Osteocyte (in vitro differentiated cells): ENCODE data around the gene NCOR2. TPM values are rescaled to one million over a fixed set of nuclear protein-coding genes. Genes with fewer than 3 reads are reported as not detected.

Experiments
- DNase-seq: peaks from one replicate; pipeline ENCODE4 v3.0.0; 2021; ENCODE audit warnings: mixed read lengths; ENCODE audit not compliant: unreplicated experiment; ENCODE audit errors: extremely low spot score
- H3K27ac Mint-ChIP-seq: one replicate; pipeline ENCODE4 v1.8.0; 2021; ENCODE audit warnings: mild to moderate bottlenecking, mixed read lengths; ENCODE audit not compliant: unreplicated experiment
- H3K27me3 Mint-ChIP-seq: one replicate; pipeline ENCODE4 v1.8.0; 2021; ENCODE audit warnings: mixed read lengths; ENCODE audit not compliant: unreplicated experiment
- H3K36me3 Mint-ChIP-seq: one replicate; pipeline ENCODE4 v1.8.0; 2021; ENCODE audit warnings: mixed read lengths; ENCODE audit not compliant: unreplicated experiment
- H3K4me1 Mint-ChIP-seq: one replicate; pipeline ENCODE4 v1.8.0; 2021; ENCODE audit warnings: mixed read lengths; ENCODE audit not compliant: unreplicated experiment
- H3K4me3 Mint-ChIP-seq: one replicate; pipeline ENCODE4 v1.8.0; 2021; ENCODE audit warnings: mild to moderate bottlenecking, moderate library complexity, mixed read lengths; ENCODE audit not compliant: unreplicated experiment
- H3K9me3 Mint-ChIP-seq: one replicate; pipeline ENCODE4 v1.8.0; 2021; ENCODE audit warnings: mixed read lengths; ENCODE audit not compliant: unreplicated experiment
- CTCF ChIP-seq: fragments of 200-600 bp; sonication (generic); IDR thresholded peaks from 2 replicates; pipeline ENCODE4 v1.5.0; 2021; ENCODE audit warnings: antibody characterized with exemption, mild to moderate bottlenecking, moderate library complexity
- total RNA-seq: library from RNA; stranded (reverse); gene quantifications from 2 replicates; pipeline ENCODE4 v1.2.1, GENCODE V29; 2021

Gene NCOR2
- total RNA-seq, 1 donor from 2014 or later, result 362 TPM

- H3K4me1 Mint-ChIP-seq, result peaks cover 54% of the 10 kb centered on the region
- TF ChIP-seq CTCF, result no peak
- H3K27me3 Mint-ChIP-seq, result no peaks in the 10 kb centered on the region
- no peak overlapping the region for H3K27ac Mint-ChIP-seq
- peaks cover 20% of the 10 kb centered on the region for H3K36me3 Mint-ChIP-seq
- DNase-seq, result no peak
- no peak overlapping the region for H3K4me3 Mint-ChIP-seq
- H3K9me3 Mint-ChIP-seq, result peaks cover 5% of the 10 kb centered on the region
Observed at GRCh38 chr12:124525927-124526692, 41.3 kb downstream of the NCOR2 start.

GRCh38 chr12:124525455-124525854 is 42.0 kb downstream of the NCOR2 start:
- no peak overlapping the region for H3K4me3 Mint-ChIP-seq
- H3K9me3 Mint-ChIP-seq, result peaks cover 5% of the 10 kb centered on the region
- TF ChIP-seq CTCF, result no peak
- H3K27ac Mint-ChIP-seq, result no peak overlapping the region
- H3K36me3 Mint-ChIP-seq, result peaks cover 20% of the 10 kb centered on the region
- no peak for DNase-seq
- peaks cover 50% of the 10 kb centered on the region for H3K4me1 Mint-ChIP-seq
- no peaks in the 10 kb centered on the region for H3K27me3 Mint-ChIP-seq

- Mint-ChIP-seq H3K9me3 (no peaks in the 10 kb centered on the region), H3K4me1 (peaks cover 58% of the 10 kb centered on the region), H3K36me3 (peaks cover 15% of the 10 kb centered on the region), H3K4me3 (no peak overlapping the region), H3K27ac (peak overlapping the region; percentile 66), H3K27me3 (no peaks in the 10 kb centered on the region)
- no peak for DNase-seq
- no peak for TF ChIP-seq CTCF
Observed at GRCh38 chr12:124524231-124524925, 43.0 kb downstream of the NCOR2 start.

GRCh38 chr12:124523071-124523470 is 44.3 kb downstream of the NCOR2 start:
- H3K4me1 Mint-ChIP-seq, result peaks cover 66% of the 10 kb centered on the region
- peaks cover 10% of the 10 kb centered on the region for H3K36me3 Mint-ChIP-seq
- no peak overlapping the region for H3K4me3 Mint-ChIP-seq
- H3K27ac Mint-ChIP-seq, result peak overlapping the region; percentile 66
- no peaks in the 10 kb centered on the region for H3K9me3 Mint-ChIP-seq
- H3K27me3 Mint-ChIP-seq, result no peaks in the 10 kb centered on the region
- TF ChIP-seq CTCF, result no peak
- no peak for DNase-seq

- peak overlapping the region; percentile 100 for H3K27ac Mint-ChIP-seq
- DNase-seq, result no peak
- no peak overlapping the region for H3K4me3 Mint-ChIP-seq
- H3K9me3 Mint-ChIP-seq, result no peaks in the 10 kb centered on the region
- H3K4me1 Mint-ChIP-seq, result peaks cover 71% of the 10 kb centered on the region
- H3K27me3 Mint-ChIP-seq, result no peaks in the 10 kb centered on the region
- no peak for TF ChIP-seq CTCF
- peaks cover 3% of the 10 kb centered on the region for H3K36me3 Mint-ChIP-seq
Observed at GRCh38 chr12:124520907-124521306, 46.5 kb downstream of the NCOR2 start.
